Placental pericyte (primary cell): ENCODE measurements around the gene TMEM63C. TPM values are rescaled to one million over a fixed set of nuclear protein-coding genes. Genes with fewer than 3 reads are reported as not detected.

Experiments used
- small RNA-seq: library from RNA; depleted of rRNA; stranded (forward); fragments of <200 nt; gene quantifications from one replicate; pipeline ENCODE3, GENCODE V24; 2012; ENCODE audit warnings: low replicate concordance
- total RNA-seq: library from RNA; depleted of rRNA; stranded (reverse); fragments of >200 nt; gene quantifications from 2 replicates; pipeline ENCODE4 v1.2.3, GENCODE V29; 2012

The TMEM63C gene, protein sequence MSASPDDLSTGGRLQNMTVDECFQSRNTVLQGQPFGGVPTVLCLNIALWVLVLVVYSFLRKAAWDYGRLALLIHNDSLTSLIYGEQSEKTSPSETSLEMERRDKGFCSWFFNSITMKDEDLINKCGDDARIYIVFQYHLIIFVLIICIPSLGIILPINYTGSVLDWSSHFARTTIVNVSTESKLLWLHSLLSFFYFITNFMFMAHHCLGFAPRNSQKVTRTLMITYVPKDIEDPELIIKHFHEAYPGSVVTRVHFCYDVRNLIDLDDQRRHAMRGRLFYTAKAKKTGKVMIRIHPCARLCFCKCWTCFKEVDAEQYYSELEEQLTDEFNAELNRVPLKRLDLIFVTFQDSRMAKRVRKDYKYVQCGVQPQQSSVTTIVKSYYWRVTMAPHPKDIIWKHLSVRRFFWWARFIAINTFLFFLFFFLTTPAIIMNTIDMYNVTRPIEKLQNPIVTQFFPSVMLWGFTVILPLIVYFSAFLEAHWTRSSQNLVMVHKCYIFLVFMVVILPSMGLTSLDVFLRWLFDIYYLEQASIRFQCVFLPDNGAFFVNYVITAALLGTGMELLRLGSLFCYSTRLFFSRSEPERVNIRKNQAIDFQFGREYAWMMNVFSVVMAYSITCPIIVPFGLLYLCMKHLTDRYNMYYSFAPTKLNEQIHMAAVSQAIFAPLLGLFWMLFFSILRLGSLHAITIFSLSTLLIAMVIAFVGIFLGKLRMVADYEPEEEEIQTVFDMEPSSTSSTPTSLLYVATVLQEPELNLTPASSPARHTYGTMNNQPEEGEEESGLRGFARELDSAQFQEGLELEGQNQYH
- under 0.01 TPM in 1 of 2 replicates, not detected in the other for total RNA-seq

DNA sequence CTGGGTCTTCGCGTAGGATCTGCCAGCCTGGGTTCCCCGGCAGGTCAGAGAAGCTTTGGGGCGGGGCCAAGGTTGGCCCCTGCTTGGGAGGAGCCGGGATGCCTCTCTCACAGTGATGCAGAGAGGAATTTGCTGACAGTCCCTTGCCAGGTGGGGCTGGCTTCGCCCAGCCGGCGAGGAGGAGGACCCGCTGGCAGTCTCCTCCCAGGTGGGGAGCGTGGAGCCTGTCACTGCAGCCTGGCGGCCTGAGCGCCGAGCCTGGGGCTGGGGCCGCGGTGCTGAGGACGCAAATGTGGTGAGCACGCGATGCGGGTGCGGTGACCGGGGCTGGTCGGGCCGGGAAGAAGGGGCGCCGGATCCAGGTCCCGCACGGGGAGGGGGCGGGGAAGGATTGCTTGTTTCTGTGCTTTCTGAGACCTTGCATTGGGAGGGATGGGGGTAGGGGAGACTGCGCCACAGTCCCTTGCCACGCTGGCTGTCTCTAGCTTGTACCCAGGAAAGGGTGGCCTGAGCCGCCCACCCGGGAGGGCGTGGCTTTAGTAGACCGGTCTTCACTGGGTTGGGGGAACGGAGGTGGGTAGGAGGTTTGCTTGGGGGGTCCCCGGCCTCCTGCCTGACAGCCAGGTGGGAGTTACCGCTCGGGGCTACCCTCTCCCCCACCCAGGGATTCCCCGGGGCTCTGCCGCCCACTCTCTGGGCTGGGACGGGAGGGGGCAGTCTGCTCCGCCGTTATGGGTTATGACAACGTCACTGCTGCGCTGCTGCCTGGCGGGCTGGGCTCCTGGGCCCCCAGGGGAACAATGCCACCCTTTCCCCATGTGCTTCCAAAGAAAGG, at the start of gene TMEM63C:
TMEM63C (plus strand) TSS at position 196 of the 835 bp plus-strand sequence. CDS start 37,016 bp downstream, outside the sequence.

DNA sequence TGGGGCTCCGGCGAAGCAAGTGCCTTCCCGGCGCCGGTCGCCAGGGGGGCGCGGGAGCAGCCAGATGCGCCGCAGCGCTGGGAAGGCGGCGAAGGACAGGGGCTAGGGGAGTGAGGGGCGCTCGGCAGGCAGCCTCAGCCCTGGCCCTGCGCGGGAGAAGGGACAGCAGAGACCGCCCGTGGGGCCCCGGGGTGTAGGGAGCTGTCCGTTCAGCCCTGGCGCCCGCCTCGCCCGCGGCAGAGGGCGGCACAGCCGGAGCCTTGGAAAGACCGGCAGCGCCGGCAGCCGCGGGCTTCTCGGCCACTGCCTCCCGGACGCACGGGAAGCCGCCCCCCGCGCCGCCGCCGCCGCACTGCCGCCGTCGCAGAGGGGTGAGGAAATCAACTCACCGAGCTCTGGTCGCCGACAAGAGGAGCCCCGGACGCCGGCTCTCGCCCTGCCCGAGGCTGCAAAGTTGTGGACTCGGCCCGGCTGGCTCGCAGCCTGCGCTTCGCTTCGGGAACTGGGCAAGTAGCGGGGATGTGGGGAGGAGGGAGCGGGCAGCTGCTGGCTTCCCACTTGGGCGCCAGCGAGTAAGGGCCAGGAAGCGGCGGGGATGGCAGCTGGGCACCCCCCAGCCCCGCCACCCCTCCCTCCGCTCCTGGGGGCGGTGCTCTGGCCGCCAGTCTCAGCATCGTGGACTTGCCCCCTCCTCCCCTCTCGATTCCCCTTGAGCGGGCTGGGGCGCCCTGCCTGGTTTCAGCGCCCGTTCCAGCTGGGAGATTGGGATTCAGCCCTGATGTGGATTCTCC, 40.2 kb upstream of the TMEM63C start, which contains the start of gene ZDHHC22:
ZDHHC22 (minus strand) TSS at position 578 of the 791 bp plus-strand sequence. CDS start 2,053 bp downstream, outside the sequence.

DNA sequence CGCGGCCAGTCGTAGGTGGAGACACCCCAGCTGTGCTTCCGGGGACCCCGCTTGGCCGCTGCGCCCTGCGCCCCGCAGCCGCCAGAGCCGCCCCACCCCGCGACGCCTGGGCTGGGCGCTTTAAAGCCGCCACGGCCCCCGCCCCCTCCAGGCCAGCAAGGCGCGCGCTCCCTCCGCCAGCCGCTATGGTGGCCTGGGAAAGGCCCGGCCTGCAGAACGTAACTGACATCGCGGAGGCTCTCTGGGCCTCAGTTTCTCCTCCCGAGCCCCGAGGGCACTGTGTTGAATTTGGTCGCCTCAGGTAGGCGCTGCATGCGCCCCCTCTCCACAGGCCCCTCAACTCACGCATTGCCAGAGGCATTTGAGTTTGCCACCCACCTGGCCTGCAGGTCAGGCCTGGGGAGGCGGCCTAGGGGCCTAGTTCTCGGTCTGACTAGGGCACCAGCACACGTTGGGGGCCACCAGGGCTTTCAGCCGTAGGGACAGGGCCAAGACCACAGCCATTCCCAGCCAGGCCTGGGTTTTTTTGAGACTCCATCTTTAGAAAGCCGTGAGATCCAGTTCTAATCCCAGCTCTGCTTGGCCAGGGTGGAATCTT, 89.6 kb downstream of the TMEM63C start, which contains the start of gene NGB:
NGB (minus strand) TSS at position 94 of the 598 bp plus-strand sequence. CDS start 269 bp downstream, outside the sequence.

Small RNA genes within 50 kb of the gene (small RNA-seq; reads per million reads assigned to genes)
- not detected for gene MIR1260A
- gene RF00421 = not detected

Other genes with a start within 250 kb of the TMEM63C start
- gene IRF2BPL, start 153.1 kb upstream of the TMEM63C start, total RNA-seq = 42.9 and 91.5 TPM in 2 replicates
- gene CIPC, start 83.5 kb upstream of the TMEM63C start, total RNA-seq = 10.5 and 14.7 TPM in 2 replicates
- gene ZDHHC22, start 40.0 kb upstream of the TMEM63C start, total RNA-seq = under 0.01 TPM in 1 of 2 replicates, not detected in the other
- gene NGB, start 89.4 kb downstream of the TMEM63C start, total RNA-seq = not detected in 2 replicates
- 22.9 and 26.3 TPM in 2 replicates for gene POMT2, start 139.1 kb downstream of the TMEM63C start, total RNA-seq
- 23.5 and 54.5 TPM in 2 replicates for gene GSTZ1, start 139.2 kb downstream of the TMEM63C start, total RNA-seq
- 6.6 and 16.2 TPM in 2 replicates for gene TMED8, start 195.3 kb downstream of the TMEM63C start, total RNA-seq
- gene SAMD15, start 195.6 kb downstream of the TMEM63C start, total RNA-seq = 1.5 and 3.6 TPM in 2 replicates
- 0.22 TPM in 1 of 2 replicates, not detected in the other for gene NOXRED1, start 241.7 kb downstream of the TMEM63C start, total RNA-seq